Measurements from ENCODE around the gene SINHCAF.
"Not testable (repeated sequence)": the region's sequence is repeated elsewhere in the genome, so short reads cannot be mapped to it uniquely, and the experiment has no call there.

SINHCAF gene, protein sequence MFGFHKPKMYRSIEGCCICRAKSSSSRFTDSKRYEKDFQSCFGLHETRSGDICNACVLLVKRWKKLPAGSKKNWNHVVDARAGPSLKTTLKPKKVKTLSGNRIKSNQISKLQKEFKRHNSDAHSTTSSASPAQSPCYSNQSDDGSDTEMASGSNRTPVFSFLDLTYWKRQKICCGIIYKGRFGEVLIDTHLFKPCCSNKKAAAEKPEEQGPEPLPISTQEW

DNA sequence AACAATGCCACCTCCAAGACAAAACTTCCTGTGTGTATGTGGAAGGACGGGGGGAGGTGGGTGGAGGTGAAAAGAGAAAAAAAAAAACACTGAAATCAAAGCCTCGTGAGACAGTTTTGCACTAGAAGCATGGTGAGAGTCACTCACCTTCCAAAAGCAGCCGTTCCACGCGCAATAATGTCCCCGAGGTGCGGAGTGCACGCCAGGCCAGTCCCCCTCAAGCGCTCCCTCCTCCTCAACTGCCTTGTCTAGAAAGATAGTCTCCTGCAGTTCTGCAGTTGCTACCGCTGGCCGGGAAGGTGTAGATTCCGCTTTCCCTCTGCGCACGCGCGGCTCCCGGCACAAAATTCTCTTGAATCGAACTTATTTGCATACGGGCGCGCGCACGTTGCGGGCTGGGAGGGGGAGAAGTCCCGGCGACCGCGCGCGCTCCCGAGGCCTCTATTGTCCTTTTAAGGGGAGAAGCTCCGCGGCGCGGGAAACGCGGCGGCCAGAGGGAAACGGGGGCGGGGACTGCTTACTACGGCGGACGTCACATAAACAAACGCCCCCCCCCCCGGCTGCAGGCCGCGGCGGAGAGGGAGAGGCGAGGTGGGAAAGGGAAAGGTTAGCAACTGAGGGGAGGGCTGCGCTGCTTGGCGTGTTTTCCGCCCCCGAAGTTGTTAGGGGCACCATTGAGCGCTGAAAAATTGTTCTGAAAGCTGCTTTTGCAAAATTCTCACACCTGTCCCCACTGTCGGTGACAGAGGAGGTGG, at the start of gene SINHCAF:
Gene SINHCAF, minus strand, starts transcription at position 274 of the 755 bp plus-strand sequence. CDS start 27,946 bp downstream, outside the sequence.
- peak; percentile 97 to 99 (median 98) for DNase-seq (ENCODE audit: low read depth in 3 of 3)

DNA sequence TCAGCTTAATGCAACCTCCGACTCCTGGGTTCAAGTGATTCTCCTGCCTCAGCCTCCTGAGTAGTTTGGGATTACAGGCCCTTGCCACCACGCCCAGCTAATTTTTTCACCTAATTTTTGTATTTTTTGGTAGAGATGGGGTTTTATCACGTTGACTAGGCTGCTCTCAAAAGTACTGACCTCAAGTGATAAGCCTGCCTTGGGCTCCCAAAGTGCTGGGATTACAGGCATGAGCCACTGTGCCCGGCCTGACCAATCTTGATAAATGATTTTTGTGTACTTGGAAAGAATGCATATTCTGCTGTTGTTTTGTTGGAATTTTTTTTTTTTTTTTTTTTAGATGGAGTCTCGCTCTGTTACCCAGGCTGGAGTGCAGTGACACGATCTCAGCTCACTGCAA, 49.5 kb upstream of the SINHCAF start:
- not testable (repeated sequence) for DNase-seq (ENCODE audit: low read depth in 3 of 3)

DNA sequence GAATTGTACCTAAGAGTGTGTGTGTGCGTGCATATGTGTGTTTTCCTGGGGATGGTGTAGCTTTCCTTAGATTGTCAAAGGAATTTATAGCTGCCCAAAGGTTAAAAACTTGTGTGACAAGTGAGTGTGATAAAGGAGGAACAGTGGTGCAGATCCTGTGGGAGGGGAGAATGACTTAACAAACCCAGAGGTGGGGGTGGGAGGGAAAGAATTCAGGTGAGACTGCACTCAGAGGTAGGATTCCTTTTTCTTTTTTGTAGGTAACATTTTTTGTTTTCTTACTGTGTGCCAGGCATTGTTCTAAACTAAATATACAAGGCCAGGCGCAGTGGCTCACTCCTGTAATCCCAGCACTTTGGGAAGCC, 45.3 kb upstream of the SINHCAF start:
- no peak for DNase-seq (ENCODE audit: low read depth in 3 of 3)

DNA sequence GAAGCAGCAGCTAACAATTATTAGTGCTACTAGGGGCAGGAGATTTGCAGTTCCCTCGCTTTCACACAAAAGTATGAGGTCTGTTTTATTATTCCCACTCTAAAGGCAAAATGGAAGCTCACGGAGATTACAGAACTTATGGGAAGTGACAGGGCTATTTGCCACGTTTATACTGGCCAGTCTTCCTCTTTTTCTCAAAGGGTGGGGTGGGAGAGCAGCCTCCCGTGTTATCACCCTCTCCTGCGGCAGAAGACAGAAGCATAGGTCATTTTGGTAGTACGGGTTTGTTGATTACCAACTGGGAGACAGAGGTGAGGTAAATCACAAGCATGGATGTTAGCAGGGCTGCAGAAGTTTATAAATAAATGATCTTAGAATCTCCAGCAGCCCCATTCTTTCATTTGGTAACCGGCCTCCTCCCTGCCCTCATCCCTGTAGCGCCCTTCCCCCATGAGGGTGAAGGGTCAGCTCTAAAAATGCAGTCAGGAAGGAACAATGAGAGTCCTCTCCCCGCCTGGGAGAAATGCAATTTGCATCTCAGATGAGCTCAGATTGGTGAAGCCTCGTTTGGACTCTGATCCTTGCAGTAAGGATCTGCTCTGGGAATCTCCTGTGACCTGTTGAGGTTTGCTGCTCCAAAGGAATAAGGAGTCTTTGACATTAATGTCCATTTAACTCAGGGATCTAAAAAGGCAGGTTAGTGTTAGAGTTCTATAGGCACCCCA, 44.7 kb upstream of the SINHCAF start:
- DNase-seq (ENCODE audit: low read depth in 3 of 3), result no peak

DNA sequence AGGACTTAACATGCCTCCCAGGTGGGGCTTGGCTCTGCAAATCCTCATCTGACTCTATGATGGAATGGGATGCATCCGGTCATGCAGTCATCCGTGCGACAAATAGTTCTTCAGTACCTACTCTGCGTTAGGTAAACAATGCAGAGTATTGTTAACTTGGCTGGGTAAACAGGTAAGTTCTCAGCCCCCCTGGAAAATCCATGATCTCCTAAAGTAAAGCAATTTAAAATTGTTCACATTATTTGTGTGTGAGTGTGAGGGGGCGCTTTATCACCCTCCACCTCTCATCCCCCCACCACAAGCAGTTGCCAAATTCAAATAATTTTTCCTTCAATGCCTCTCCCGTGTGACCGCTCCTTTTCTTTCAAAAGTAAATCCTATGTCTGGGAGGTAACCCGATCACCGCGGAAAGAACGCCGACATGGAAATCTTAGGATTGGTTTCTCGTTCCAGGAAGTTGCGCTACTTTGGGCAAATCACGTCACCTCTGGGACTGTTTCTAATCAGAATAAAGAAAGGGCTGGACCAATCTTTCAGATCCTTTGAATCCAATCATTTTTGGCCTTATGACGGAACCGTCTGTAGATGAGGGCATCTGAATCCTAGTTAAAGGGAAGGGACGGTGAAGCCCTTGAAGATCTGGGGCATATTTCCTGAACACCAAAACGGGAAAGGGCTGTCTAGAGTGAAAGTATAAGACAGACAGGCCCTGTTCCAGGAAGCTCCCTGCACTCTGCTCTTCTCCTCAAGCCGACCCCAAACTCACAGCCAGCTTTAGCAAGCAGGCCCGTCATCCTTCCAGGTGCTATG, 44.0 kb upstream of the SINHCAF start:
- no peak for DNase-seq (ENCODE audit: low read depth in 3 of 3)

- no peak for DNase-seq (ENCODE audit: low read depth in 3 of 3)
Observed at GRCh38 chr12:31368666-31369361, 42.9 kb upstream of the SINHCAF start.

GRCh38 chr12:31366104-31366621, 40.2 kb upstream of the SINHCAF start:
- DNase-seq (ENCODE audit: low read depth in 3 of 3), result no peak

DNA sequence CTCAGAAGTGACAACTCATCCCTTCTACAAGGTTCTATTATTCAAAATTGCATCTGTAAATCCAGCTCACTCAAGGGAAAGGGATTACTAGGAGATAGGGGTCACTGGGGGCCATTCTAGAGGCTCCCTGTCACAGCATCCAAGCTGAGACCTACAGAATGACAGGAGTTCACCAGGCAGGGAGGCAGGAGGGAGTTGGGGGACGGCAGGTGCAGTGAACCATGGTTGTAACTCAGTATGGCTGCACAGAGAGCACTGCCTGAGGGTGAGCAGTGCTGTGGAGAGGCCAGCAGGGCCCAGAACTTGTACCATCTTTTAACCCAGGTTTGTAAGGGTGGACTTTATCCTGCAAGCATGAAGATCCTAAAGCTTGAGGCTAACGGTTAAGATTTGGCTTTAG, 37.9 kb upstream of the SINHCAF start:
- DNase-seq (ENCODE audit: low read depth in 3 of 3), result no peak

DNA sequence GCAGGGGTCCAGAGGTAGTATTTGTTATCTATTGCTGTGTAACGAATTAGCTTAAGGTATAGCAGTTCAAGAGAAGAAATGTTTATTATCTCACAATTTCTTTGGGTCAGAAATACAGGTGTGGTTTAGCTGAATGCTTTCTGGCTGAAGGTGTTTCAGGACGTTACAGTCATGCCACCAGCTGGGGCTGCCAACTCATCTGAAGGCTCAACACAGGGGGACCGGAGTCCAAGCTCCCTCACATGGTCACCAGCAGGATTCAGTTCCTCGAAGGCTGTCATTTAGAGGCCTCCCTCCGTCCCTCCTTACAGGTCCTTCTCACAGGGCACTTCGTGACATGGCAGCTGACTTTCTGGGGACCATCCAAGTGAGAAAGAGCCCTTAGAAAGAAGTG, 37.5 kb upstream of the SINHCAF start:
- DNase-seq (ENCODE audit: low read depth in 3 of 3), result no peak

DNA sequence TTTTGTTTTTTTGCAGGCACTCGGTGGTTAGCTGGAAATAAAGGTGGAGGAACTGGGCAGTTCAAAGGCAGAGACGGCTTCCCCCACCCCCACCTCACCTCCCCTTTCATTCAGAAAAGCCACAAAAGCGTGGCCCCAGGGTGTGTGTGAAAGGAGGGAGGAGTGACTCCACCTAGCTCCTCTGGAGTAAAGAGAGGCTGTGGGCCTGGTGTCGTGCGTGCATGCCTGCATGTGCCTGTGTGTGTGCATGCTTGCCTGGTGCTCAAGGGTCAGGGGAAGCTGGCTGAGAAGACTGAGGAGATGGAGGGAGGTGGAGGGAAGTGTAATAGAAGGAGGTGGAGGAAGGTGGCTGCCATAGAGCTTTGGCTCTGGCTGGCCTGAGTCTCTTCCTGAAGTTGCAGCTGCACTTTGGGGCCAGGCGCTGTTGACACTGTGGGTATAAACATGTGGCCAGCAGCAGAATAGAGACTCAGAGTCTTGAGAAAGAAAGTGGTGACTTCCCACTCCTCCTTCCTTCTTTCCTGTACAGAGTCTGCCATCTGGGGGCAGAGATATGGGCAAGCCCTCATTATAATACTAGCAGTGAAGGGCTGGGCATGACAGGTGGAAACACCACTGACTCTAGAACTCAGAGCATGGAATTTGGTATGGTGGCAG, 36.9 kb upstream of the SINHCAF start:
- peak in 2 of 3 experiments; percentile 6 to 22 for DNase-seq (ENCODE audit: low read depth in 3 of 3)

DNA sequence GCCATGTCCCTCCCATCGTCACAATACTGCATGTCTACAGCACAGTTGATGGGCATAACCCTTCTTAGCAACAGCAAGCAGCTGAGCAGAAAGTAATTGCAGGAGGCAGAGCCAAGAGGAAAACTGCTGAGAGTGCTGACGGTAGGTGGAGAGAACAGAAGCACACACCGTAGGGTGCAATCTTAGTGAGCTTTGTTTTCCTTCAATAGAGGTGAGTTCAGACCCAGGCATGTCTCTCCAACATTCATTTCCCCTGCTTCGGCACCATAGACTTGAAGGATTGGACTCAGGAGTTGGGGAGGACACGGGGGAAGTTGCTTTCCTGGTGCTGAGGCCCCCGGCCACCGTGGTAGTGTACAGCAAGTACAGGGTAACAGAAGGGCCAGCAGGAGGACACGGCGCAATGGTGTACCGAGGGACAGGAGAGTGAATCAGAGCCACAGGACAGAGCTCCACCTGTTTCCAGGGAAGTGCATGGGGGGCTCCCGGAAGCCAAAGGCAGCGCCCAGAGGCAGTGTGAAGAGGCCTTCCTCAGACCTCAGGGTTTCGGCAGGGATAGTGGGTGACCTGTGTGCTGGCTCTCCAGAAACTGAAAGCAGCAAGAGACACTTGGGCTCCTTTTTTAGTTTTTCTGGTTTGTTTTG, 36.3 kb upstream of the SINHCAF start:
- DNase-seq (ENCODE audit: low read depth in 3 of 3), result peak in 1 of 3 experiments; percentile 7

DNA sequence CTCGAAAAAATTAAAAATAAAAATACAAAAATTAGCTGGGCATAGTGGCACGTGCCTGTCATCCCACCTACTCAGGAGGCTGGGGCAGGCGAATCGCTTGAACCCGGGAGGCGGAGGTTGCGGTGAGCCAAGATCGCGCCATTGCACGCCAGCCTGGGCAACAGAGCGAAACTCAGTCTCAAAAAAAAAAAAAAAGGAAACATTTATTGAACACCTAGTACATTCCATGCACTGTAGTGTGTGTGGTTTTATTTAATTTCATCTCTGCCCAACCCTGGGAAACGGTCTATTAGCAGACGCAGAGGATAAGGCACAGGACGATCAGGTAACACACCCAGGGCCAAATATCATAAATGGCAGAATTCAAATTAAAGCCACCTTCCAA, 35.8 kb upstream of the SINHCAF start:
- DNase-seq (ENCODE audit: low read depth in 3 of 3), result no peak

DNA sequence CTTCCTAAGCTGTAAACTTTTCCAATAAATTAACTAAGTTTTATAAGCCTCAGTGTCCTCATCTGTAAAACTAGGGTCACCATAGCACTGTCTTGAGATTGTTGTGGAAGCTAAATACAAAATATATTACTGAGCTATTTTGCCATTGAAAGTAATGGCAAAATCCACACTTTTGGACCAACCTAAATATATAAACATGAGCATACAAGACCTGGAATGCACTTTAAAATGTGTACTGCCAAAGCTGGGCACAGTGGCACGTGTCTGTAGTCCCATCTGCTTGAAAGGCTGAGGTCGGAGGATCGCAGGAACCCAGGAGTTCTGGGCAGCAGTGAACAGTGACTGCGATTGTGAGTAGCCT, 29.8 kb upstream of the SINHCAF start:
- DNase-seq (ENCODE audit: low read depth in 3 of 3), result no peak

- DNase-seq (ENCODE audit: low read depth in 3 of 3), result no peak
Observed at GRCh38 chr12:31353750-31354708, 28.1 kb upstream of the SINHCAF start.

DNA sequence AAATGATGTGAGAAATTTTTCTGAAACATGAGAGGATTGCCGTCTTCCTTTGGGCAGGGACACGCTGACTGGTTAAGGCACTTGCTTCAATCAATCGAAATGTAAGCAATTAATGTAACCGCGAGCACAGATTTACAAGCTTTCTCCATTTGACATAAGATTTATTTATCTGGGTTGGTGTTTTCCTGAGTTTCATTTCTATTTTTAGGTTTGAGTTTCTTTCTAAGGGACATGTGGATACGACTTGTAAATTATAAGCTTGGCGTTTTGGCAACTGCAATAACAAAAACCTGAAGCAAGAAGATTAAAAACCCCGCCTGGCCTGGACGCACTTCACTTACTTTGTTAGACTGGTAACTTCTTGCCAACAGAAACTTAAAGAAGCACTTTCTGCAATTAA, 20.3 kb upstream of the SINHCAF start:
- no peak for DNase-seq (ENCODE audit: low read depth in 3 of 3)

- no peak for DNase-seq (ENCODE audit: low read depth in 3 of 3)
Observed at GRCh38 chr12:31343139-31343538, 17.2 kb upstream of the SINHCAF start.

- DNase-seq (ENCODE audit: low read depth in 3 of 3), result no peak
Observed at GRCh38 chr12:31342286-31342685, 16.3 kb upstream of the SINHCAF start.

GRCh38 chr12:31339831-31340622, 14.1 kb upstream of the SINHCAF start:
- no peak for DNase-seq (ENCODE audit: low read depth in 3 of 3)
